Body of pancreas (tissue), 4 donors: Measurements from ENCODE around the gene TUBGCP6. TPM values are rescaled to one million over a fixed set of nuclear protein-coding genes. Genes with fewer than 3 reads are reported as not detected.
A peak's percentile ranks its signal among the peaks of the same experiment; 100 is the strongest.

ENCODE experiments used
- ATAC-seq: fragments of 150-250 bp; one replicate; pipeline ENCODE4 v1.9.1; 2016
- DNase-seq, 4 donors: peaks; one replicate each; pipeline ENCODE4 v3.0.0-alpha.2; 2019
- H3K27ac ChIP-seq, 4 donors: fragments of 200-600 bp; sonication (generic); 1 replicate in 3 of 4; 2 replicates in 1 of 4; pipeline versions ENCODE4 v1.5.1 to v1.6.1; 2016 to 2019; ENCODE audit warnings: mild to moderate bottlenecking in 1 of 4, mixed read lengths in 1 of 4, moderate library complexity in 1 of 4
- H3K27me3 ChIP-seq, 2 donors: fragments of 200-600 bp; sonication (generic); one replicate each; pipeline ENCODE4 v1.6.0; 2016; ENCODE audit warnings: mild to moderate bottlenecking in 1 of 2
- H3K36me3 ChIP-seq, 2 donors: fragments of 200-600 bp; sonication (generic); replicated peaks in 1 of 2; 2 replicates each; pipeline ENCODE4 v1.5.1; 2016; ENCODE audit warnings: low read depth in 2 of 2; ENCODE audit not compliant: insufficient read depth in 1 of 2
- H3K4me1 ChIP-seq: fragments of 200-600 bp; sonication (generic); one replicate; pipeline ENCODE4 v1.6.0; 2016
- H3K4me3 ChIP-seq, 2 donors: fragments of 200-600 bp; sonication (generic); 1 replicate in 1 of 2; 2 replicates in 1 of 2; pipeline ENCODE4 v1.5.1; 2016 to 2019
- H3K9me3 ChIP-seq, 3 donors: fragments of 200-600 bp; sonication (generic); 1 replicate in 2 of 3; 2 replicates in 1 of 3; pipeline ENCODE4 v1.5.1; 2016
- POLR2A ChIP-seq, 3 donors: fragments of 450-650 bp; IDR thresholded peaks; one replicate each; pipeline ENCODE4 v1.6.1; 2016; ENCODE audit warnings: antibody characterized with exemption in 3 of 3, mild to moderate bottlenecking in 2 of 3
- WGBS, 2 donors: methylation state at CpG; one replicate each; pipeline ENCODE4 v1.1.5; 2017; 5-methylcytosine and 5-hydroxymethylcytosine counted together
- intact Hi-C: fragments of 100-400 bp; cut with DNase I; formaldehyde crosslinking; loops from one replicate; pipeline ENCODE4 v1.15.1; 2023
- total RNA-seq, 2 donors: library from RNA; depleted of rRNA; stranded (reverse); fragments of >200 nt; gene quantifications; one replicate each; pipeline ENCODE4 v1.1.0, GENCODE V29; 2016
- TF ChIP-seq, protein P1 (sequence below), 7 experiments: fragments of 450-650 bp in 4 of 7; fragments of 200-600 bp in 3 of 7; sonication (generic) in 3 of 7; IDR thresholded peaks; one replicate each; pipeline ENCODE4 v1.5.1; 2016 to 2019; ENCODE audit warnings: antibody characterized with exemption in 7 of 7

TUBGCP6 gene
- total RNA-seq, 2 donors from 2014 or later: 61.2 to 121 TPM

- intact Hi-C loops: no loop called here
- Histone ChIP-seq H3K27ac (no peak overlapping the region), H3K4me1 (peaks cover 50% of the 10 kb centered on the region), H3K27me3 (no peaks in the 10 kb centered on the region), H3K9me3 (no peaks in the 10 kb centered on the region), H3K4me3 (no peak overlapping the region), H3K36me3 (peaks cover 11 to 26% of the 10 kb centered on the region in 2 donors)
- ATAC-seq: no peak
- 87 to 89% methylated on average over 18 to 26 of the region's 37 CpGs for WGBS, 2 donors
- no peak for TF ChIP-seq POLR2A (IDR thresholded peaks at IDR 0.05)
- TF ChIP-seq, protein P1, sequence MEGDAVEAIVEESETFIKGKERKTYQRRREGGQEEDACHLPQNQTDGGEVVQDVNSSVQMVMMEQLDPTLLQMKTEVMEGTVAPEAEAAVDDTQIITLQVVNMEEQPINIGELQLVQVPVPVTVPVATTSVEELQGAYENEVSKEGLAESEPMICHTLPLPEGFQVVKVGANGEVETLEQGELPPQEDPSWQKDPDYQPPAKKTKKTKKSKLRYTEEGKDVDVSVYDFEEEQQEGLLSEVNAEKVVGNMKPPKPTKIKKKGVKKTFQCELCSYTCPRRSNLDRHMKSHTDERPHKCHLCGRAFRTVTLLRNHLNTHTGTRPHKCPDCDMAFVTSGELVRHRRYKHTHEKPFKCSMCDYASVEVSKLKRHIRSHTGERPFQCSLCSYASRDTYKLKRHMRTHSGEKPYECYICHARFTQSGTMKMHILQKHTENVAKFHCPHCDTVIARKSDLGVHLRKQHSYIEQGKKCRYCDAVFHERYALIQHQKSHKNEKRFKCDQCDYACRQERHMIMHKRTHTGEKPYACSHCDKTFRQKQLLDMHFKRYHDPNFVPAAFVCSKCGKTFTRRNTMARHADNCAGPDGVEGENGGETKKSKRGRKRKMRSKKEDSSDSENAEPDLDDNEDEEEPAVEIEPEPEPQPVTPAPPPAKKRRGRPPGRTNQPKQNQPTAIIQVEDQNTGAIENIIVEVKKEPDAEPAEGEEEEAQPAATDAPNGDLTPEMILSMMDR (IDR thresholded peaks at IDR 0.05): no peak
- DNase-seq: no peak
These were observed 45.3 kb upstream of the TUBGCP6 start for GRCh38 chr22:50289942-50290630.

DNA sequence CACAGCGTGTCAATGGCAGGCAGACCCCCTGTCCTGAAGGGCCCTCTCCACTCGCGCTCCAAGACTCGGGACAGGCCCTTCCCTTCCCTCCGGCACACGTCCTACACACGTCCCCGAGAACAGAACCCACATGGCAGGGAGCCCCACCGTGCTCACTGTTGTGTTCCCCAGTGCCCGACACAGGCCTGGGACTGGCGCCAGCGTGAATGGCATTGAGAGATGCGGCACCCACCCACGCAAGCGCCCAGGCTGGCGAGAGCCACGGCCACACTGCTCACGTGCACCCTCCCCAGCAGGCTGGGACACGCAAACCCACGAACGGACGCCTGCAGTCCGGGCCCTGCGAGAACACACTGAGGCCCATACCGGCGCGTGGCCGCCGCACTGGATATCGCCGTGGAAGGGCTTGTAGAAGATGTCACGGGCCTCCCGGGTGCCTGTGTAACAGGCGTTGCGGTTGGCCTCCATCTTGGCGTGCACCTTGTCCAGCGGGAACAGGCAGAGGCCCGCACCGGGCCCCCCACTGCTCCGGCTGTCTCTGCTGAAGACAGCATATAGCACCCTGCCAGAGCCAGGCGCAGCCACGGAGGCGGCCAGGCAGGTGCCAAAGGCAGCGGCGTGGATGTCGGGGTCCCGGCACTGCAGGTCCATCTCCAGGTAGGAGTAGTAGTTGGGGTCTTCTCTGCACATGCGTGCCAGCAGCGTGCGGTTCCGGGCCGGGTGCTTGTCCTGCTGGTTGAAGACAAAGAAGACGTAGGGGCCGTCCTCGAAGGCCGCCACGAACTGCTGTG is 44.5 kb upstream of the TUBGCP6 start:
- Histone ChIP-seq H3K27me3 (no peaks in the 10 kb centered on the region), H3K4me1 (peaks cover 44% of the 10 kb centered on the region), H3K4me3 (no peak overlapping the region), H3K36me3 (peaks cover 11 to 26% of the 10 kb centered on the region in 2 donors), H3K27ac (peak overlapping the region in 1 of 4 donors; percentile 20), H3K9me3 (no peaks in the 10 kb centered on the region)
- 84 to 92% methylated on average over 5 to 57 of the region's 57 CpGs for WGBS, 2 donors
- DNase-seq (no peak), ATAC-seq (no peak)
- intact Hi-C loops: no loop called here
- TF ChIP-seq POLR2A (IDR thresholded peaks at IDR 0.05): no peak

GRCh38 chr22:50287731-50288130 is 42.9 kb upstream of the TUBGCP6 start:
- H3K27me3 ChIP-seq: no peaks in the 10 kb centered on the region
- no peaks in the 10 kb centered on the region for H3K9me3 ChIP-seq
- peaks cover 11 to 26% of the 10 kb centered on the region in 2 donors for H3K36me3 ChIP-seq
- peaks cover 35% of the 10 kb centered on the region for H3K4me1 ChIP-seq
- WGBS, 2 donors: 95% methylated on average over 31 of the region's 31 CpGs; no CpG with 5 or more reads in 1 of the 2 donors
- TF ChIP-seq, protein P1 (IDR thresholded peaks at IDR 0.05): no peak
- no peak for TF ChIP-seq POLR2A (IDR thresholded peaks at IDR 0.05)
- ATAC-seq: no peak
- no peak overlapping the region for H3K4me3 ChIP-seq
- intact Hi-C loops: no loop called here
- no peak for DNase-seq
- H3K27ac ChIP-seq: no peak overlapping the region

DNA sequence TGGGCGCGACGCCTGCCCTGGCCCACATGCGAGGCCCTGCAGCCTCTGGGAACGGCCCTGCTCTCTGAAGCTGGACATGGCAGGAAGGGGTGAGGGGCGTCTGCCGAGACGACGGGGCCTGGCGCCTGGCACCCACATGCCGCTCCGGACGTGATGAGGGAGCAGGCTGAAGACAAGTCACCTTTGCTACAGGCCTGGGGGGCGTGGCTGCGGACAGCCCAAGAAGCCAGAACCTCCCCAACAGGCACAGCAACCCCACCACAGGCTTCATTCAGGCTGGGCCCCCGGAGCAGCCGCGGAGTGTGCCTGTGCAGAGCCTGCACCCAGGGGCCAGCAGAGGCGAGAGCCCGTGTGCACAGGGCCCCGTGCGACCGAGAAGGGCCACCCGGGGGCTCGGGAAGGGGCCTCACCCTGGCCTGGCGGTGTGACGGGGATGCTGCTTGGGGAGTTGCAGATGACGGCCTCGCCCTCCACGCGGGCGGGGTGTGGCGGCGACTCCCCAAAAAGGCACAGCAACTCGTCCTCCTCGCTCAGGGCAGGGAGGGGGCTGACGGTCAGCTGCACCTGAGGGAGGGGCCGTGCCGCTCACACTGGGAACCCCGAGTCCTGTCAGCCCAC is 42.0 kb upstream of the TUBGCP6 start:
- 92% methylated on average over 37 of the region's 40 CpGs; no CpG with 5 or more reads in 1 of the 2 donors for WGBS, 2 donors
- no peak for ATAC-seq
- peaks cover 14 to 26% of the 10 kb centered on the region in 2 donors for H3K36me3 ChIP-seq

More for the DNA sequence above, 42.0 kb upstream of the TUBGCP6 start:
- TF ChIP-seq POLR2A (IDR thresholded peaks at IDR 0.05): no peak
- TF ChIP-seq, protein P1 (IDR thresholded peaks at IDR 0.05): no peak
- Histone ChIP-seq H3K9me3 (no peaks in the 10 kb centered on the region), H3K27ac (peak overlapping the region in 2 of 4 donors; percentile 2 to 39), H3K4me3 (no peak overlapping the region), H3K27me3 (no peaks in the 10 kb centered on the region), H3K4me1 (peaks cover 34% of the 10 kb centered on the region)
- intact Hi-C loops: no loop called here
- DNase-seq: no peak
